Cardiac fibroblast (primary cell): ENCODE data around the gene PRLR.
A peak's percentile ranks its signal among the peaks of the same experiment; 100 is the strongest.

Experiments
- DNase-seq, 2 donors: peaks; one replicate each; pipeline versions ENCODE4 v3.0.0 to v3.0.0-alpha.2; 2010; ENCODE audit warnings: low read depth in 2 of 2
- H3K4me3 ChIP-seq, 2 donors: replicated peaks in 1 of 2; 1 replicate in 1 of 2; 2 replicates in 1 of 2; pipeline ENCODE4 v1.5.1; 2011; ENCODE audit warnings: low read depth in 2 of 2, low read length in 2 of 2, mild to moderate bottlenecking in 2 of 2, moderate library complexity in 1 of 2
- TF ChIP-seq, protein P1 (sequence below): IDR thresholded peaks from one replicate; pipeline ENCODE4 v1.5.1; 2011; ENCODE audit warnings: low read depth, mild to moderate bottlenecking, low read length, inconsistent platforms

PRLR gene

DNA sequence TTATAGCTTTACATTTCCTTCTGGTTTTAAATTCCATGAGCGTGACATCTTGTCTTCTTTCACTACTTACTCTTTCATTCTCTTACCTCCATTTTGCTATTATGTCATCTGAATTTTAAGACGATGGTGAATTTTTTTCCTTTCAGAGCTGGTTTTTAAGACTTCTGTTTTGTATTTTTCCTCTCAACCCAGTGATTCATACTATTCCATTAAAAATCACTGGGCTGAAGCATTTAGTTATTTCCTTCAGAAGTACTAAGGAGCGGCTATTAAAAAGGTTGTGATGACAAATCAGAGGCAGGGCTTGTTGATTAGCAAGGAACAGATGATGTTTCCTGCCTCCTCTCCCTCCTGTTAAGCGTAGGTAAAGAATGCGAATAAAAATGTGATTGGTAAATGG lies 199.0 kb downstream of the PRLR start:
- TF ChIP-seq, protein P1, sequence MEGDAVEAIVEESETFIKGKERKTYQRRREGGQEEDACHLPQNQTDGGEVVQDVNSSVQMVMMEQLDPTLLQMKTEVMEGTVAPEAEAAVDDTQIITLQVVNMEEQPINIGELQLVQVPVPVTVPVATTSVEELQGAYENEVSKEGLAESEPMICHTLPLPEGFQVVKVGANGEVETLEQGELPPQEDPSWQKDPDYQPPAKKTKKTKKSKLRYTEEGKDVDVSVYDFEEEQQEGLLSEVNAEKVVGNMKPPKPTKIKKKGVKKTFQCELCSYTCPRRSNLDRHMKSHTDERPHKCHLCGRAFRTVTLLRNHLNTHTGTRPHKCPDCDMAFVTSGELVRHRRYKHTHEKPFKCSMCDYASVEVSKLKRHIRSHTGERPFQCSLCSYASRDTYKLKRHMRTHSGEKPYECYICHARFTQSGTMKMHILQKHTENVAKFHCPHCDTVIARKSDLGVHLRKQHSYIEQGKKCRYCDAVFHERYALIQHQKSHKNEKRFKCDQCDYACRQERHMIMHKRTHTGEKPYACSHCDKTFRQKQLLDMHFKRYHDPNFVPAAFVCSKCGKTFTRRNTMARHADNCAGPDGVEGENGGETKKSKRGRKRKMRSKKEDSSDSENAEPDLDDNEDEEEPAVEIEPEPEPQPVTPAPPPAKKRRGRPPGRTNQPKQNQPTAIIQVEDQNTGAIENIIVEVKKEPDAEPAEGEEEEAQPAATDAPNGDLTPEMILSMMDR = no peak
- peak; percentile 12 to 66 for DNase-seq
- no peak overlapping the region for H3K4me3 ChIP-seq

GRCh38 chr5:35030426-35031100 lies 199.7 kb downstream of the PRLR start:
- no peak overlapping the region for H3K4me3 ChIP-seq
- TF ChIP-seq, protein P1 = no peak
- DNase-seq = peak in 1 of 2 donors; percentile 16

GRCh38 chr5:35029333-35029732 lies 201.0 kb downstream of the PRLR start:
- TF ChIP-seq, protein P1 = no peak
- H3K4me3 ChIP-seq = no peak overlapping the region
- DNase-seq = peak; percentile 63 to 93

GRCh38 chr5:35026941-35027340 lies 203.3 kb downstream of the PRLR start:
- no peak for DNase-seq
- TF ChIP-seq, protein P1 = no peak
- no peak overlapping the region for H3K4me3 ChIP-seq

- peak in 1 of 2 donors; percentile 24 for DNase-seq
- no peak overlapping the region for H3K4me3 ChIP-seq
- TF ChIP-seq, protein P1 = no peak
These were observed 203.9 kb downstream of the PRLR start for GRCh38 chr5:35026280-35026840.

DNA sequence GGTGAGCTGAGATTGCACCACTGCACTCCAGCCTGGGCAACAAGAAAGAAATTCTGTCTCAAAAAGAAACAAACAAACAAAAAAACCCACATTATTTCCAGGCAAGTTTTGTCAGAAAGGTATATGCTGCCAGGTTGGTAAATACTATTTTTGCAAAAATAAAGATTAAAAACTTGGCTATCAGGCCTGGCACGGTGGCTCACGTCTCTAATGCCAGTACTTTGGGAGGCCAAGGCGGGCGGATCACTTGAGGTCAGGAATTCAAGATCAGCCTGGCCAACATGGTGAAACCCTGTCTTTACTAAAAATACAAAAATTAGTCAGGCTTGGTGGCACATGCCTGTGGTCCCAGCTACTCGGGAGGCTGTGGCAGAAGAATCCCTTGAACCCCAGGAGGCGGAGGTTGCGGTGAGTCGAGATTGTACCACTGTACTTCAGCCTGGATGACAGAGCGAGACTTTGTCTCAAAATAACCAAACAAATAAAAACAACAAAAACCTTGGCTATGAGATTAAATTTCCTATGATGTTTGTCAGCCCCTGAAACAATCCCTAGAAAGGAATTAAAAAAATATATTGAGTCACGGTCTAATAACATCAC lies 205.3 kb downstream of the PRLR start:
- TF ChIP-seq, protein P1 = no peak
- no peak for DNase-seq
- no peak overlapping the region for H3K4me3 ChIP-seq
